Measurements from ENCODE around the gene POPDC3. TPM values are rescaled to one million over a fixed set of nuclear protein-coding genes. Genes with fewer than 3 reads are reported as not detected.
"Not testable (repeated sequence)": the region's sequence is repeated elsewhere in the genome, so short reads cannot be mapped to it uniquely, and the experiment has no call there.

POPDC3 gene
- polyA plus RNA-seq, 3 donors = 0.24 to 0.52 (median 0.46) TPM

DNA sequence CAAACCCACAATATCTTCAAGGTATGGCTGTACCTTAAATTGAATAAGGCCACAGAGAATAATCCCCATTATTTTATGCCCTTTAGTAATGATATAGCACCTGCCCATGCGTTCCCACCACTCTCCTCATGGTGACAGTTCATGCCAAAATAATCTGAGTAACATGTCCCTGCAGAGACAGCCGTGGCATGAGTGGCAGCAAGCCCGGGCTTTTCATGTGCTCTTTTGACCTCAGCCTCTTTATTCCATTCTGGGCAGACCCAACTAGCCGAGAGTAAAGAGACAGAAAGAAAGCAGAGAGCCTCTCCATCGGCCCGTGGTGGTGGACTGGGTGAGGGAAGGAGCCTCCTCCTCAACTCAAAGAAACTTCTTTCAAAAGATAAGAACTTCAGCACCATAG, 19.9 kb upstream of the POPDC3 start:
- DNase-seq = no peak

DNA sequence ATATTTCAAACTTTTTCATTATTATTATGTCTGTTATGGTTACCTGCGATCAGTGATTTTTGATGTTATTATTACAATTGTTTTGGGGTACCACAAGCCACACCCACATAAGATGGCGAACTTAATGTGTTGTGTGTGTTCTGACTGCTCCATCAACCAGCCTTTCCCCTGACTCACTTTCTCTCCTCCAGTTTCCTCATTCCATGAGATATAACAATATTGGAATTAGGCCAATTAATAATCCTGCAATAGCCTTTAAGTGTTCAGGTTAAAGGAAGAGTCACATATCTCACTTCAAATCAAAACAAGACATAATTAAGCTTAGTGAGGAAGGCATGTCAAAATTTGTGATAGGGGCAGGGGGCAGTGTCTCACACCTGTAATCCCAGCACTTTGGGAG, 16.3 kb upstream of the POPDC3 start:
- DNase-seq = no peak

DNA sequence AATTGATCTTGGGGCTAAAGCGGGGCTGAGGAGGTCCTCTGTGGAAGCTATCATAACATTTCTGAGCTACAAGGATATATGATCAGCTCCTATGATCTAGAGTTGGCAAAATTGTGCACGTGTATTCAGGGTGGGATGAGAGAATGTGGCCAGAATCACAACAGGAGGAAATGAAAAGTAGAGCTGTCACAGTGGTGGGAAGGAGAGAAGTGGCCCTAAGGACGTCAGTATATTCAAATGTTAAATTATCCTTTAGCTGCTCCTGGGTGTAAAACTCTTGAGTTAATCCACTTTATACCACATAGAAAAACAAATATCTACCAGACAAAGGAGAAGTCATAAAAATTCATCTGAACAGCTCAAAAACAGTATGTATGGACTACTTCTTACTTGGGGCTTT, 14.8 kb upstream of the POPDC3 start:
- no peak for DNase-seq

- no peak for DNase-seq
These were observed 14.3 kb upstream of the POPDC3 start for GRCh38 chr6:105194106-105194505.

GRCh38 chr6:105193647-105194046, 13.8 kb upstream of the POPDC3 start:
- no peak for DNase-seq

GRCh38 chr6:105192707-105193465, 13.1 kb upstream of the POPDC3 start:
- DNase-seq = no peak

DNA sequence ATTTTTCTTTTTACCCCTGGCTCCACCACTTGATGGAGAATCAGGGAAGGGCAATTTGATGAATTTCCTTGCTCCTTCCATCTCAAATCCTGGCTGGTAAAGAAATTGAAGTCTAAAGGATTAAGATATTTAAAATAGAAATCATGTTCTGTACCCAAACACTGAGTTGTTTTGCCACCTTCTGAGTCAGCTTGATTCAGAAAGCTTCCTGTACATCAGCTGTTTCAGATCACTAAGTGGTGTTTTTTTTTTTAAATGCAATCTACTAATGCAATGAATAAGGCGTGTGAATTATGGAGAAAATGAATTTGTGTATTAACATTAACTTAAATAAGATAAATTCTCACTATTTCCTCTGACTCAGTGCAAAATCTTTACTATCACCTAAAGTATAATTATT, 11.5 kb upstream of the POPDC3 start:
- DNase-seq = no peak

DNA sequence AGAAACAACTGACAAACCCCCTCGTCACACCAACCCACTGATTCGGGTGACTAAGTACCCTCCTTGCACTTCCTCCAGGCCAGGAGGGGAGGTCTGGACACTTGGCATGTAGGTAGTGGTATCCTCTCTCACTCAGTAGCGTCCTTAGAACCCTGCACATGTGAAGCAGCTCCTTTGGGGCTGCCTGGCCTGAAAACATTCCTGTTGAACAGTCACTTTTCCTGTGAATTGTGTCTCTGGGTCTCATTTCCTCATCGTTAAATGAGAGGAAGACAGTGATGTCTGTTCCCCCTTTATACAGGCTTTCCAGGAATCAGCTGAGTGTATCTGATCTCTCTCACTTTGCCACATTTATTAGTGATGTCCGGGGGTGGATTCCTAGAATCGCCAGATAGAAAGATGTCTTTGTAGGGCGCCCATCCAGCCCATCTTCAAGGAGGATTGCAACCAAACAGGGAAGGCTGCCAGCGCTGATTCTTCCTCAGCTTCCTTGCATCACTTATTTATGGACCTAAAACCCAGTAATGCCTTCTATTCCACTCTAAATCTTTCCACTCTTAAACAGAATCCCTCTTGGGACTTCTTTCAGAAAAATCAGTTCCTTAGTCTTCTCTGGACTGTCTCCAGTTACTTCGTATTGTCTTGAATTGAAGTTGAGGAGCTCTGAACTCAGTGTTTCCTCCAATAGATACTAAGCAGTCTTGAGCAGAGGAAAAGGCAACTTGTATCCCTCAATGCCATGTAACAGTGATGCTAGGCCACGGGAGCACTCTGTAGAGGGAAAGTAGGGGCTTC, 9.4 kb upstream of the POPDC3 start:
- DNase-seq = no peak

GRCh38 chr6:105188251-105188650, 8.4 kb upstream of the POPDC3 start:
- DNase-seq = no peak

- DNase-seq = no peak
These were observed 6.8 kb upstream of the POPDC3 start for GRCh38 chr6:105186576-105186975.

DNA sequence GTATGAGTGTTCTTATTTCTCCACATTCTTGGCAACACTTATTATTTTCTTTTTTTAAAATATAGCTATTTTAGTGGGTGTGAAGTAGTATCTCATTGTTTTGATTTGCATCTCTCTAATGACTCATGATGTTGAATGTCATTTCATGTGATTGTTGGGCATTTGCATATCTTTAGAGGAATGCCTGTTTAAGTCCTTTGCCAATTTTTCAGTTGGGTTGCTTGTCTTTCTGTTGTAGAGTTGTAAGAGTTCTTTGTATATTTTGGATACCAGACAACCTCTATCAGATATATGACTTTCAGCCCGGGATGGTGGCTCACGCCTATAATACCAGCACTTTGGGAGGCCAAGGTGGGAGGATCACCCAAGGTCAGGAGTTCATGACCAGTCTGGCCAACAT, 5.1 kb upstream of the POPDC3 start:
- no peak for DNase-seq

DNA sequence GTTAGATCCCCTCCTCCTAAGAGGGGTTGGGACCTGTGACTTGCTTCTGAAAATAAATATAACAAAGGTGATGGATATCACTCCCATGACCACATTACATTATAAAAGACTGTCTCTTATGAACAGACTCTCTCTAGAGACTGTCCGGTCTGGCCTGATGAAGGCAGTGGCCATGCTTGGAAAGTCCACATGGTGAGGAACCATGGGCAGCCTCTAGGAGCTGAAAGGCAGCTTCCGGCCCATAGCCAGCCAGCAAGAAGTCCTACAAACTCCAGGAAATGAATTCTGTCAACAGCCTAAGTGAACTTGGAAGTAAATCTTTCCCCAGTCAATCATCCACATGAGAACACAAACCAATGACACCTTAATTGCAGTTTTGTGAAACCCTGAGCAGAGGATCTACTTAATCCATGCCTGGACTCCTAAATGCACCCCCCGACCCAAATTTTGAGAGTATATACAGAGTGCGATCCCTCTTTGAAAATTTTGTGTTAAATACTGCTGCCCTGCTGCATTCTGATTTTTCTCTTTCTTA, 2.2 kb upstream of the POPDC3 start:
- no peak for DNase-seq

- no peak for DNase-seq
These were observed 1.2 kb downstream of the POPDC3 start for GRCh38 chr6:105178636-105179035.

- DNase-seq = no peak
These were observed 1.7 kb downstream of the POPDC3 start for GRCh38 chr6:105178110-105178509.

- DNase-seq = no peak
These were observed 2.3 kb downstream of the POPDC3 start for GRCh38 chr6:105177556-105177955.

- DNase-seq = no peak
These were observed 5.3 kb downstream of the POPDC3 start for GRCh38 chr6:105174512-105174911.

- not testable (repeated sequence) for DNase-seq
These were observed 7.3 kb downstream of the POPDC3 start for GRCh38 chr6:105172515-105172914.

DNA sequence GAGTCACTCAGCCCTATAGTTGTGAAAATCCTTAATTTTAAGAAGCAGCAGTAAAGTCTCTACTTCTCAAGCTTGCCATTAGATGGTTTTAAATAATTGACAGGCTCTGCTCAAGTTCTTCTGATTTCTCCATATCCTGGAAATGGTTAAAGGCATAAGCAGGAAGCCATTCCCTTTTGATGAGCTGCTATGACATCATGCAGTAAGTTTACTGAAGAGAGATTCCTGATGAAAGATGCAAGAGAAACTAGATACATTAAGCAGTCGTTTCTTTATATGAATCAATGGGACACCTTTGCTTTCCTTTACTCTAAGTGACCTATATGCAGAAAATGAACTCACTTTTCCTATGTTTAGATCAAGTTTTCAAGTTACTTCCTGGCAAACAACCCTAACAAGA, 9.8 kb downstream of the POPDC3 start:
- DNase-seq = no peak

DNA sequence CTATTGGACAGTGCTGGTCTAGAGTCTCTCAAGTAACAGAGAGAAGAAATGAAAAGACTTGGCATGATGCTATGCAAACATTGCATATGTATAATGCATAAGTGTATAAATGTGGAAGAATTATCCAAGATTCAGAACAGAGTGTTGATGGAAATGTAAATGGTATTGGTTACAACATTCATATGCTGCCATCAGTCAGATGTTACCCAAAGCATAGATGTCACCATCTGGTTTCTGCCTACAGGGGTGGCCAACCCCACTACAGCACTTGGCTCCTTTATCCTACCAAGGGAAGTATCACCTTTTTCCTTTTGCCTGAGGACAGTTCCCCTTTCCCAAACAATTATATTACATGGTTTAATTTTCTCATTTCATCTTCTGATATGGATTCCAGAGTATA, 11.9 kb downstream of the POPDC3 start:
- DNase-seq = no peak

DNA sequence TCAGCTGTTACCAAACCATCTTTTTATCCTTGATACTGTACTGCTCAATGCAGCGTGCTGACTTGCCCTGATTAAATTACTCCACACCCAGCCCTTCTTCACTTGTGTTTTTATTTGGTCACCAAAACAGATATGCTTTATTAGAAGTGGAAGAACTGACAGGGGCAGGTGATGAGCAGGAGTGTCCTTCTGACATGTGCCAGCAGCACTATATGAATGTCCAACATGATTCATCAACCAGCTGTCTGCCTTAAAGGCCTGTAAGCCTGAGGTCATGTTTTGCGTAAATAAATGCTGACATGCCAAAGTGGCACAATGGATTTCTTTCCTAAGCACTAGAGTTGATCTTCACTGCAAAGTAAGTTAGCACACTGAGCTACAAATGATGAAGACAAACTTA, 15.4 kb downstream of the POPDC3 start:
- DNase-seq = no peak

DNA sequence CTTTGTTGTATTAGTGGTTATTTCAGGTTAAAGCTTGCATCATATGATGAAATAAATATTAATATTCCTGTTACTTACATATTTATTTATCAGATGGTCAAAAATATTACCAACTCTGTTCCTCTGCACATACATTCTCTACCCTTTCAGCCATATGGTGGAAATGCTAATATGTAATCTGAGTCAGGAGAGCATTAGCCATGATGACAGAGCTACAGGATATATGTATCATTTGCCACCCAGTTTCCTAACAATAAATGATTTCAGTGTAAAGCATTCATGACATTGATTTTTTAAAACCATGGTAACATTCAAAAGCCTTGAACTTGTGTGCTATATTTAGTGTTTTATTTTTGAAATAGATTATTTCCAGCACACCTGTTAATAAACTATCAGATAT, 16.6 kb downstream of the POPDC3 start:
- no peak for DNase-seq

DNA sequence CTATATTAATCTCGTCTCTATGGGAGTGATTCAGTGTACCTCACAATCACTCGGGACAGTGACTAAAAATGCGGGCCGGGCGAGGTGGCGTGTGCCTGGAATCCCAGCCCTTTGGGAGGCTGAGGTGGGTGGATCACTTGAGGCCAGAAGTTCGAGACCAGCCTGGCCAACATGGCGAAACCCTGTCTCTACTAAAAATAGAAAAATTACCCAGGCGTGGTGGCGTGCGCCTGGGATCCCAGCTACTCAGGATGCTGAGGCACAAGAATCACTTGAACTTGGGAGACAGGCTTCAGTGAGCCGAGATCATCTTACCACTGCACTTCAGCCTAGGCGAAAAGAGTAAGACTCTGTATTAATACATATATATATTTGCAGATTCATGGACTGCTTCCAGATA, 17.4 kb downstream of the POPDC3 start:
- DNase-seq = no peak

GRCh38 chr6:105161421-105161820, 18.4 kb downstream of the POPDC3 start:
- DNase-seq = no peak

Data from renal pelvis (tissue), 4 donors.